Endothelial cell of umbilical vein (primary cell): ENCODE measurements around the gene MYH9. TPM values are rescaled to one million over a fixed set of nuclear protein-coding genes. Genes with fewer than 3 reads are reported as not detected.

Source experiments
- BruUV-seq: library from RNA; stranded (reverse); fragments of 400-500 nt; replicated peaks from 2 replicates; lab custom pipeline; 2021; lab: Mats Ljungman, UMichigan
- CTCF ChIA-PET: fragments of 300-600, 350-600 bp; sonication (Branson Sonifier 250); formaldehyde crosslinking; loops from one replicate; lab custom pipeline; 2021; ENCODE audit warnings: antibody characterized with exemption, inconsistent platforms; lab: Charles Lee
- POLR2A ChIA-PET: fragments of 300-600, 350-600 bp; sonication (Branson Sonifier 250); formaldehyde crosslinking; loops from one replicate; lab custom pipeline; 2021; ENCODE audit warnings: antibody characterized with exemption, inconsistent platforms; lab: Charles Lee
- DNase-seq: peaks from one replicate; pipeline ENCODE4 v3.0.0-alpha.2; 2011; ENCODE audit warnings: low read depth, low spot score
- FAIRE-seq: peaks from 2 replicates; lab custom pipeline; 2011; peaks lifted over from hg19 to GRCh38; lab: Jason Lieb, UNC
- H2AFZ ChIP-seq: 2 replicates; pipeline ENCODE4 v1.6.0; 2012; ENCODE audit warnings: low read depth, low read length, control low read depth, inconsistent platforms
- H3K27ac ChIP-seq: 2 replicates; pipeline ENCODE4 v1.5.1; 2011; ENCODE audit warnings: low read depth, mild to moderate bottlenecking, control low read depth, low read length, moderate library complexity; ENCODE audit not compliant: insufficient read depth
- H3K27me3 ChIP-seq, 2 experiments: 2 replicates each; pipeline versions ENCODE4 v1.6.0 to v1.6.1; 2011; ENCODE audit warnings: low read length in 2 of 2, mixed read lengths in 1 of 2; ENCODE audit not compliant: control insufficient read depth in 2 of 2, insufficient read depth in 2 of 2
- H3K36me3 ChIP-seq, 2 experiments: 2 replicates in 1 of 2; 3 replicates in 1 of 2; pipeline ENCODE4 v1.5.1; 2011; ENCODE audit warnings: low read length in 2 of 2, mild to moderate bottlenecking in 1 of 2, moderate library complexity in 1 of 2; ENCODE audit not compliant: control insufficient read depth in 2 of 2, insufficient read depth in 2 of 2; ENCODE audit errors: extremely low read depth in 1 of 2
- H3K4me1 ChIP-seq: 3 replicates; pipeline ENCODE4 v1.5.1; 2011; ENCODE audit warnings: mild to moderate bottlenecking, low read length; ENCODE audit not compliant: control insufficient read depth, insufficient read depth; ENCODE audit errors: extremely low read depth
- H3K4me2 ChIP-seq: 2 replicates; pipeline ENCODE4 v1.6.1; 2011; ENCODE audit warnings: low read length, control low read depth, mixed read lengths; ENCODE audit not compliant: insufficient read depth
- H3K4me3 ChIP-seq, 3 experiments: fragments of 200-600 bp in 1 of 3; sonication (generic), shearing (Covaris generic) in 1 of 3; replicated peaks in 1 of 3; 2 replicates each; pipeline ENCODE4 v1.5.1; 2011 to 2016; ENCODE audit warnings: control low read depth in 3 of 3, low read length in 3 of 3, mild to moderate bottlenecking in 2 of 3, inconsistent platforms in 1 of 3, low read depth in 1 of 3, moderate library complexity in 1 of 3; ENCODE audit not compliant: insufficient read depth in 1 of 3
- H3K79me2 ChIP-seq: 2 replicates; pipeline ENCODE4 v1.6.0; 2012; ENCODE audit warnings: low read length, inconsistent platforms; ENCODE audit not compliant: control insufficient read depth, insufficient read depth
- H3K9ac ChIP-seq: replicated peaks from 2 replicates; pipeline ENCODE3; 2011; ENCODE audit warnings: low read length, control low read depth; ENCODE audit not compliant: insufficient read depth; ENCODE audit errors: extremely low read depth
- H3K9me1 ChIP-seq: replicated peaks from 3 replicates; pipeline ENCODE4 v1.6.0; 2011; ENCODE audit warnings: mild to moderate bottlenecking, low read length; ENCODE audit not compliant: control insufficient read depth, insufficient read depth; ENCODE audit errors: extremely low read depth
- H3K9me3 ChIP-seq: replicated peaks from 2 replicates; pipeline ENCODE4 v1.5.1; 2012; ENCODE audit warnings: low read length, inconsistent platforms; ENCODE audit not compliant: control insufficient read depth, insufficient read depth
- H4K20me1 ChIP-seq: replicated peaks from 2 replicates; pipeline ENCODE3; 2011; ENCODE audit warnings: mild to moderate bottlenecking, low read length; ENCODE audit not compliant: control insufficient read depth, insufficient read depth; ENCODE audit errors: extremely low read depth
- EZH2 ChIP-seq: IDR thresholded peaks from 2 replicates; pipeline ENCODE4 v1.6.1; 2012; ENCODE audit warnings: borderline replicate concordance, low read depth, mild to moderate bottlenecking, moderate library complexity, low read length, inconsistent platforms; ENCODE audit not compliant: severe bottlenecking
- FOS ChIP-seq: IDR thresholded peaks from 2 replicates; pipeline ENCODE4 v1.6.1; 2011; ENCODE audit warnings: mild to moderate bottlenecking, low read length, moderate library complexity, borderline replicate concordance; ENCODE audit not compliant: insufficient read depth
- GATA2 ChIP-seq: IDR thresholded peaks from 2 replicates; pipeline ENCODE4 v1.7.0; 2011; ENCODE audit warnings: low read depth, mild to moderate bottlenecking, moderate library complexity, mixed read lengths, low read length; ENCODE audit not compliant: insufficient read length, insufficient read depth
- JUN ChIP-seq: IDR thresholded peaks from 2 replicates; pipeline ENCODE4 v1.6.1; 2011; ENCODE audit warnings: borderline replicate concordance, low read depth; ENCODE audit not compliant: insufficient read length, insufficient read depth
- MYC ChIP-seq: IDR thresholded peaks from one replicate; pipeline ENCODE4 v1.6.1; 2011; ENCODE audit warnings: mild to moderate bottlenecking, low read depth, low read length
- POLR2A ChIP-seq: IDR thresholded peaks from 2 replicates; pipeline ENCODE4 v1.6.1; 2012; ENCODE audit warnings: low read depth, mild to moderate bottlenecking, control low read depth, low read length
- POLR2AphosphoS5 ChIP-seq: IDR thresholded peaks from 2 replicates; pipeline ENCODE4 v1.6.1; 2012; ENCODE audit warnings: low read depth, mild to moderate bottlenecking, control low read depth, low read length, moderate library complexity; ENCODE audit not compliant: insufficient read depth
- dilution Hi-C: fragments of 300-500 bp; cut with MboI; formaldehyde crosslinking; loops from one replicate; pipeline ENCODE4 v1.15.0; 2019; ENCODE audit warnings: low sequenced_read_pairs; ENCODE audit not compliant: extremely low pct_ligation_motif_present
- intact Hi-C: fragments of 100-400 bp; cut with micrococcal nuclease; formaldehyde crosslinking; loops from one replicate; pipeline ENCODE4 v1.10.0; 2022
- polyA plus RNA-seq, 4 experiments: library from polyadenylated mRNA; depleted of rRNA in 3 of 4; stranded (reverse) in 3 of 4; unstranded in 1 of 4; fragments of >200 nt; gene quantifications; 2 replicates each; pipeline versions ENCODE4 v1.2.1 to v1.2.3, GENCODE V29; 2011 to 2012; ENCODE audit warnings: missing spikeins in 1 of 4
- total RNA-seq: library from RNA; stranded (reverse); gene quantifications from 2 replicates; pipeline ENCODE4 v1.2.3, GENCODE V29; 2021
- TF ChIP-seq, protein P1 (sequence below): IDR thresholded peaks from 2 replicates; pipeline ENCODE4 v1.6.1; 2011; ENCODE audit not compliant: insufficient read depth, insufficient read length
- TF ChIP-seq, protein P2 (sequence below), 2 donors: IDR thresholded peaks; 1 replicate in 1 of 2; 2 replicates in 1 of 2; pipeline ENCODE4 v1.5.1; 2011; ENCODE audit warnings: low read length in 2 of 2, mild to moderate bottlenecking in 2 of 2, moderate library complexity in 2 of 2, control low read depth in 1 of 2, inconsistent platforms in 1 of 2, low read depth in 1 of 2; ENCODE audit not compliant: insufficient read depth in 1 of 2; ENCODE audit errors: extremely low read depth in 1 of 2

MYH9 gene
- total and polyA plus RNA-seq, 2 donors (not counting 3 experiments of a cell fraction or from before 2014, with no cell fraction given): 188 to 1,413 TPM

DNA sequence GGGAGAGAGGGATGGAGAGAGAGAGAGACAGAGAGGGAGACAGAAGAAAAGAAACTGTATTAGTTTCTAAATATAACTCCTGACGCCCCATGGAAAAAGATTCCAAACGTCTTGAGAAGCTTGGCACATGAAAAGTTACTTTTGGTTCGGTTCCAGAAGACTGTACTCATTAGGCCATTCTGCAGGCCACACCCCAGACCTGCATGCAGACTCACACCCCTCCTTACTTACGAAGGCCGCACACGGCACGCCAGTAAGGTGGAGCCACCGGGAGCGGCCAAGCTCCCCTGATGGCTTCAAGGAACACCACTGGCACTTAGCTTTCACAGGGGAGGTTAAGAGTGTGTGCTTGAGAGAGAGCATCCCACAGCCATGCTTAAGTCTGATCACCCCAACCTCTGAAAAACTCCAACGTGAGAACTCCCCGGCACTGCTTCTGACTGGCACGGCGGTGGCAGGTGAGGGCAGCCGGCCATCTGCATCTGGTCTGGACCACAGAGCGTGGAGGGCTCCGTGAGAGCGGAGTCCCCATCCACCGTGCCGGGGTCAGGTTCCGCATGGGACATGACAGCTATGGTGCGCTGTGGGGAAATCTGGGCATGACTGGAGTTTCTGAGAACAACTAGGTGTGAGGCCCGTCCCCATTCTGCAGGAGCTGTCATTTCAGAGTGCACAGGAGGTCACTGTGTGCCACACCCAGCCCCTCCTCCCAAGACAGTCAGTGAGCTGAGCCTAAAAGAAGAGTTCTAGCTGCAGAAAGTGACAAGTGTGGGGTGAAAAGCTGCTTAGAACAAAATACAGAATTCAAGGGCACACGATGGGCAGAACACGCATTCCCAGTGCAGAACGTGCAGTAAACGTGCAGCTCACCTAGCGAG is 62.4 kb downstream of the MYH9 start:
- Histone ChIP-seq H3K36me3 (peaks cover 54 to 63% of the 10 kb centered on the region in 2 experiments), H3K9me1 (no peaks in the 10 kb centered on the region), H3K4me1 (peaks cover 75% of the 10 kb centered on the region), H3K4me3 (no peak overlapping the region), H3K9ac (peak overlapping the region; percentile 49), H3K27me3 (no peaks in the 10 kb centered on the region), H2AFZ (no peak overlapping the region), H3K27ac (peak overlapping the region; percentile 72), H3K79me2 (peaks cover 92% of the 10 kb centered on the region), H4K20me1 (no peaks in the 10 kb centered on the region), H3K9me3 (no peaks in the 10 kb centered on the region), H3K4me2 (no peak overlapping the region)
- TF ChIP-seq EZH2 (no peak), GATA2 (no peak), POLR2A (no peak)
- TF ChIP-seq, protein P1, sequence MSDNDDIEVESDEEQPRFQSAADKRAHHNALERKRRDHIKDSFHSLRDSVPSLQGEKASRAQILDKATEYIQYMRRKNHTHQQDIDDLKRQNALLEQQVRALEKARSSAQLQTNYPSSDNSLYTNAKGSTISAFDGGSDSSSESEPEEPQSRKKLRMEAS: no peak
- DNase-seq (peak; percentile 64), FAIRE-seq (peak; percentile 77)
- dilution Hi-C loops: no loop called here
- ChIA-PET POLR2A (interaction anchor here (0.6 to 1.0 kb wide), 2 partner anchors 12 to 153 kb away, joined by 3 to 5 read pairs; no protein-coding TSS in a partner anchor), CTCF (interaction anchor here (1.1 to 5.3 kb wide), 2 partner anchors 18 to 145 kb away, joined by 3 to 33 read pairs; no protein-coding TSS in a partner anchor)
- BruUV-seq: no TSS peak
- intact Hi-C loops: no loop called here

DNA sequence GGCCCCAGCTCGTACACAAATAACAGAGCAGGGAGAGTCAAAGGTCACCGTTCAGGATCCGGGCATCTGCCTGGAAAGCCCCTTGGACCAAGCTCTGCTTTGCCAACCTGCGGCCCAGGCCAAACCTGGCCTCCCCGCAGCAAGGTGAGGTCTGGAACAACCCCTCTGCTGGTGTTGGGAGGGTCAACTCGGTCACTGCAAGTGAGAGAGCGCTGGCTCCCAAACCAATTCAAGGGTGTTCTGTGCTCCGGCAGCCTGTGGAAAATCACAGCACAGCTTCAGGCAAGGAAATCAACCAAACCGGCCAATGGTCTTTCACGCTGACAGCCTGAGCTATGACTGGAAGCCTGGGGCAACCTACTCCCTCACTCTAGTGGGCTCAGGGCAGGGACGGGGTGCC is 63.4 kb downstream of the MYH9 start:
- FAIRE-seq (no peak), DNase-seq (no peak)
- intact Hi-C loops: no loop called here
- H3K9ac ChIP-seq: peak overlapping the region; percentile 49
- H2AFZ ChIP-seq: no peak overlapping the region
- dilution Hi-C loops: no loop called here
- CTCF ChIA-PET: interaction anchor here (1.1 to 5.3 kb wide), 4 partner anchors 8 to 162 kb away, joined by 3 to 33 read pairs (median 7); no protein-coding TSS in a partner anchor
- no TSS peak for BruUV-seq
- no peaks in the 10 kb centered on the region for H3K9me1 ChIP-seq
- H3K79me2 ChIP-seq: peaks cover 96% of the 10 kb centered on the region
- peaks cover 67% of the 10 kb centered on the region for H3K4me1 ChIP-seq
- H3K9me3 ChIP-seq: no peaks in the 10 kb centered on the region
- H3K4me2 ChIP-seq: no peak overlapping the region
- H3K27me3 ChIP-seq: no peaks in the 10 kb centered on the region
- no peaks in the 10 kb centered on the region for H4K20me1 ChIP-seq
- POLR2A ChIA-PET: interaction anchor here (1.0 kb wide), 1 partner anchor 11 kb away, joined by 5 read pairs; no protein-coding TSS in a partner anchor
- TF ChIP-seq GATA2 (no peak), POLR2A (no peak), FOS (no peak), EZH2 (no peak), JUN (no peak), POLR2AphosphoS5 (no peak), MYC (no peak)
- TF ChIP-seq, protein P1: no peak
- TF ChIP-seq, protein P2, sequence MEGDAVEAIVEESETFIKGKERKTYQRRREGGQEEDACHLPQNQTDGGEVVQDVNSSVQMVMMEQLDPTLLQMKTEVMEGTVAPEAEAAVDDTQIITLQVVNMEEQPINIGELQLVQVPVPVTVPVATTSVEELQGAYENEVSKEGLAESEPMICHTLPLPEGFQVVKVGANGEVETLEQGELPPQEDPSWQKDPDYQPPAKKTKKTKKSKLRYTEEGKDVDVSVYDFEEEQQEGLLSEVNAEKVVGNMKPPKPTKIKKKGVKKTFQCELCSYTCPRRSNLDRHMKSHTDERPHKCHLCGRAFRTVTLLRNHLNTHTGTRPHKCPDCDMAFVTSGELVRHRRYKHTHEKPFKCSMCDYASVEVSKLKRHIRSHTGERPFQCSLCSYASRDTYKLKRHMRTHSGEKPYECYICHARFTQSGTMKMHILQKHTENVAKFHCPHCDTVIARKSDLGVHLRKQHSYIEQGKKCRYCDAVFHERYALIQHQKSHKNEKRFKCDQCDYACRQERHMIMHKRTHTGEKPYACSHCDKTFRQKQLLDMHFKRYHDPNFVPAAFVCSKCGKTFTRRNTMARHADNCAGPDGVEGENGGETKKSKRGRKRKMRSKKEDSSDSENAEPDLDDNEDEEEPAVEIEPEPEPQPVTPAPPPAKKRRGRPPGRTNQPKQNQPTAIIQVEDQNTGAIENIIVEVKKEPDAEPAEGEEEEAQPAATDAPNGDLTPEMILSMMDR (IDR thresholded peaks at IDR 0.05; ENCODE audit: extremely low read depth in 1 of 2, insufficient read depth in 1 of 2, low read depth in 1 of 2, low read length in 2 of 2): no peak
- H3K27ac ChIP-seq: peak overlapping the region; percentile 72
- no peak overlapping the region for H3K4me3 ChIP-seq
- peaks cover 64 to 73% of the 10 kb centered on the region in 2 experiments for H3K36me3 ChIP-seq
